Suprapubic skin (tissue), 4 donors: ENCODE measurements around the gene HECW1. TPM values are rescaled to one million over a fixed set of nuclear protein-coding genes. Genes with fewer than 3 reads are reported as not detected.

Source experiments
- DNase-seq, 2 donors: peaks; one replicate each; pipeline ENCODE4 v3.0.0-alpha.2; 2019; ENCODE audit warnings: low spot score in 2 of 2
- H3K27ac ChIP-seq: fragments of 200-600 bp; sonication (generic); one replicate; pipeline ENCODE4 v1.5.1; 2019
- H3K27me3 ChIP-seq: fragments of 200-600 bp; sonication (generic); one replicate; pipeline ENCODE4 v1.5.1; 2019
- H3K36me3 ChIP-seq: fragments of 200-600 bp; sonication (generic); one replicate; pipeline ENCODE4 v1.5.1; 2019
- H3K4me1 ChIP-seq: fragments of 200-600 bp; sonication (generic); one replicate; pipeline ENCODE4 v1.5.1; 2019
- H3K4me3 ChIP-seq: fragments of 200-600 bp; sonication (generic); one replicate; pipeline ENCODE4 v1.5.1; 2019; ENCODE audit warnings: mild to moderate bottlenecking
- H3K9me3 ChIP-seq: fragments of 200-600 bp; sonication (generic); one replicate; pipeline ENCODE4 v1.5.1; 2019
- CTCF ChIP-seq, 2 donors: fragments of 200-600 bp in 1 of 2; fragments of 450-650 bp in 1 of 2; sonication (generic) in 1 of 2; IDR thresholded peaks; one replicate each; pipeline ENCODE4 v1.5.1; 2016 to 2019; ENCODE audit warnings: antibody characterized with exemption in 2 of 2, mild to moderate bottlenecking in 1 of 2, moderate library complexity in 1 of 2
- EP300 ChIP-seq: sonication (generic); formaldehyde crosslinking; IDR thresholded peaks from one replicate; pipeline ENCODE4 v1.6.1; 2017; ENCODE audit warnings: antibody characterized with exemption
- POLR2A ChIP-seq, 2 donors: fragments of 450-650 bp; IDR thresholded peaks; one replicate each; pipeline ENCODE4 v1.6.1; 2017; ENCODE audit warnings: antibody characterized with exemption in 2 of 2, mild to moderate bottlenecking in 2 of 2, moderate library complexity in 2 of 2
- POLR2AphosphoS5 ChIP-seq, 3 donors: sonication (generic); formaldehyde crosslinking; IDR thresholded peaks; one replicate each; pipeline ENCODE4 v1.6.1; 2017; ENCODE audit warnings: antibody characterized with exemption in 3 of 3
- WGBS: methylation state at CpG from one replicate; pipeline ENCODE4 v1.1.5; 2018; 5-methylcytosine and 5-hydroxymethylcytosine counted together
- total RNA-seq, 4 donors: library from RNA; depleted of rRNA; stranded (reverse); fragments of >200 nt; gene quantifications; one replicate each; pipeline ENCODE4 v1.1.0, GENCODE V29; 2016

HECW1 gene
- total RNA-seq, 4 donors from 2014 or later, result 0.17 to 0.73 (median 0.32) TPM; not detected in 1

- H3K36me3 ChIP-seq, result no peaks in the 10 kb centered on the region
- H3K4me3 ChIP-seq, result no peak overlapping the region
- no peak for DNase-seq
- no peaks in the 10 kb centered on the region for H3K9me3 ChIP-seq
- H3K27me3 ChIP-seq, result no peaks in the 10 kb centered on the region
- 65% methylated on average over 11 of the region's 11 CpGs for WGBS
- TF ChIP-seq EP300 (no peak), POLR2AphosphoS5 (IDR thresholded peaks at IDR 0.05) (no peak), CTCF (IDR thresholded peaks at IDR 0.05) (no peak), POLR2A (IDR thresholded peaks at IDR 0.05) (no peak)
- H3K4me1 ChIP-seq, result peaks cover 2% of the 10 kb centered on the region
- H3K27ac ChIP-seq, result no peak overlapping the region
Observed at GRCh38 chr7:43302773-43303460, 190.5 kb downstream of the HECW1 start.

GRCh38 chr7:43303740-43304241, 191.3 kb downstream of the HECW1 start:
- 53% methylated on average over 4 of the region's 4 CpGs for WGBS
- H3K9me3 ChIP-seq, result no peaks in the 10 kb centered on the region
- no peak overlapping the region for H3K27ac ChIP-seq
- DNase-seq, result no peak
- no peaks in the 10 kb centered on the region for H3K27me3 ChIP-seq
- TF ChIP-seq POLR2AphosphoS5 (IDR thresholded peaks at IDR 0.05) (no peak), CTCF (IDR thresholded peaks at IDR 0.05) (no peak), EP300 (no peak), POLR2A (IDR thresholded peaks at IDR 0.05) (no peak)
- H3K36me3 ChIP-seq, result no peaks in the 10 kb centered on the region
- no peak overlapping the region for H3K4me3 ChIP-seq
- H3K4me1 ChIP-seq, result peaks cover 2% of the 10 kb centered on the region

DNA sequence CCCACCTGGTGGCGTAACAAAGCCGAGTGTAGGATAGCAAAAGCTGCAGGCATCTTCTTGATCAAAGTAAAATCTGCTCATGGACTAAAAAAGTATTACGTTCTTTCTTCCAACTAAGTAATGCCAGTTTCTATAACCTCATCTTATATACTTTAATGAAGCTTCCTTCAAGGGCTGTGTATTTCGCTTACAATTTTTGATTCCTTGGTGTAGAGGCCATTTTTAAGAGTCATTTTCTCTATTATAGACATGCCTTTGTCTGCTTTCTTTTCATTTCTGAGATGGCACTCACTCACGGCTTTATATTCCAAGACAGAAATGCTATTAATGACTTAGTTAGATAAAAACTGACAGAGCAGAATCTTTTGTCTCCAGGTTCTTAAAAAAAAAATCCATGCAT, 194.0 kb downstream of the HECW1 start:
- TF ChIP-seq EP300 (no peak), POLR2AphosphoS5 (IDR thresholded peaks at IDR 0.05) (no peak), CTCF (IDR thresholded peaks at IDR 0.05) (no peak)
- H3K9me3 ChIP-seq, result no peaks in the 10 kb centered on the region
- H3K4me3 ChIP-seq, result no peak overlapping the region
- no peak for DNase-seq
- H3K27me3 ChIP-seq, result no peaks in the 10 kb centered on the region
- H3K27ac ChIP-seq, result no peak overlapping the region
- H3K4me1 ChIP-seq, result peaks cover 2% of the 10 kb centered on the region
- WGBS, result 85% methylated on average over 5 of the region's 5 CpGs
- H3K36me3 ChIP-seq, result no peaks in the 10 kb centered on the region

DNA sequence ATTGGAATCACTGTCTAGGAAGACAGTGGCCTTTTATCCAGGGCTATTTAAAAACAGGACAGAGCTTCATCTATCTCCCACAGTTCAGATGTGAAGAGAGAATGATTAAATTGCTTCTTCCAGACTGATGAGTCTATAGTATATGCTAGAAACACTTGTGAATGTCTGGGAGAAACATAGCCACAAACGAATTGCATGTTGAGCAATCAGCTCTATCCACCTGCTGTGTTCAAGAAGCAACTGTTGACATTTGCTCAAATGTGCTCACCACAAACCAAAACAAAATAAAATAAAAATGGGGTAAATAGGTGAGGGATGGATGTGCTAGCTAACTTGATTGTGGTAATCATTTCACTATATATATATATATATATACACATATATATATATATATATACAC, 195.1 kb downstream of the HECW1 start:
- TF ChIP-seq CTCF (IDR thresholded peaks at IDR 0.05) (no peak), POLR2AphosphoS5 (IDR thresholded peaks at IDR 0.05) (no peak), POLR2A (IDR thresholded peaks at IDR 0.05) (no peak), EP300 (no peak)
- WGBS, result 78% methylated on average over 1 of the region's 1 CpG
- H3K4me1 ChIP-seq, result peaks cover 2% of the 10 kb centered on the region
- no peak overlapping the region for H3K4me3 ChIP-seq
- no peaks in the 10 kb centered on the region for H3K36me3 ChIP-seq
- H3K27me3 ChIP-seq, result no peaks in the 10 kb centered on the region
- DNase-seq, result no peak
- H3K27ac ChIP-seq, result no peak overlapping the region
- H3K9me3 ChIP-seq, result no peaks in the 10 kb centered on the region

DNA sequence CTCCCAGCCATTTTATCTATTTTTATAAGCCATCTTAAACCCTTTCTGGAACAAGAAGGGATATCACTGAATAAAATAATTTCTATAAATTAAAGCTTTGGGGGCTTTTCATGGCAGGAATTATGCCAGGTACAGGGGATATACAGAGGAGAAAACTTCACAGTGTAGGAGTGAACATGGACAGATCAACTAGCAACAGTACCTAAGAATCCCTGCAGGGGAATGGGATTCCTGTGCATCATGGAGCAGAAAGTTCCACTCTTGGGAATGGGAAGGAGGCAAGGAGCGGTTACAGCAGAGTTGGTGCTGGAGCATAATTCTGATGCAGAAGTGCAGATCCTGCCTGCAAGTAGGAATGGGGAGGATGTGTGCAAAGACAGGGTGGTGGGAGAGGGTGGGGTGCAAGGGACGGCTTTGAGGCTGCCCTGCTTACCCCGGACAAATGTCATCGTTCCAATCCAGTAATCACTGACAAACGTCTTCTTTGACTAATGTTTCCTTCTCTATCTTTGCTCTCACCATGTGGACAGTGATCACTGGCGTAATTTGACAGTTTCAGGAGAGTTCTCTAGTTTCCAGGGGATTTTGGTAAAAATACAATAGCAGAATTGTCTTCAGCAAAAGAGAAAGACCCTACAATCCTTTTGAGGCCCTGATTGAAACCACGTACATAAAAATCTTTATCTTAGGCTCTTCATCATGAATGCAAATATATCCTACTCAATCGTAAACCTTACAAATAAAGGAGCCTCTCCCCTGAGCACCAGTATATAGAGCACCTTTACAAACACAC, 196.7 kb downstream of the HECW1 start:
- no peak for DNase-seq
- no peak for TF ChIP-seq EP300
- TF ChIP-seq POLR2A (IDR thresholded peaks at IDR 0.05), result no peak
- no peak for TF ChIP-seq POLR2AphosphoS5 (IDR thresholded peaks at IDR 0.05)
- no peak for TF ChIP-seq CTCF (IDR thresholded peaks at IDR 0.05)
- peaks cover under 1% of the 10 kb centered on the region for H3K4me1 ChIP-seq
- H3K27ac ChIP-seq, result no peak overlapping the region
- WGBS, result 76% methylated on average over 8 of the region's 8 CpGs
- no peak overlapping the region for H3K4me3 ChIP-seq
- no peaks in the 10 kb centered on the region for H3K27me3 ChIP-seq
- H3K9me3 ChIP-seq, result no peaks in the 10 kb centered on the region
- no peaks in the 10 kb centered on the region for H3K36me3 ChIP-seq
